Smooth muscle cell (in vitro differentiated cells): ENCODE data around the gene TIMP4. TPM values are rescaled to one million over a fixed set of nuclear protein-coding genes. Genes with fewer than 3 reads are reported as not detected.
A peak's percentile ranks its signal among the peaks of the same experiment; 100 is the strongest.

ENCODE experiments used
- DNase-seq: peaks from one replicate; lab custom pipeline; 2025; ENCODE audit not compliant: unreplicated experiment; lab: John Stamatoyannopoulos, UW
- H2AFZ ChIP-seq: fragments of 200-600 bp; sonication (generic); 2 replicates; pipeline ENCODE4 v1.6.0; 2016; ENCODE audit warnings: antibody characterized with exemption, low read depth, mild to moderate bottlenecking
- H3F3A ChIP-seq: fragments of 200-600 bp; sonication (generic); 2 replicates; pipeline ENCODE4 v1.6.0; 2017; ENCODE audit warnings: antibody characterized with exemption, low read depth
- H3K27ac ChIP-seq: fragments of 200-600 bp; sonication (generic); 2 replicates; pipeline ENCODE4 v1.5.1; 2016; ENCODE audit warnings: low read depth, mild to moderate bottlenecking
- H3K27me3 ChIP-seq: fragments of 200-600 bp; sonication (generic); 2 replicates; pipeline ENCODE4 v1.6.1; 2016; ENCODE audit warnings: low read depth, mild to moderate bottlenecking
- H3K36me3 ChIP-seq: fragments of 200-600 bp; sonication (generic); 2 replicates; pipeline ENCODE4 v1.5.1; 2016; ENCODE audit warnings: low read depth
- H3K4me1 ChIP-seq: fragments of 200-600 bp; sonication (generic); 2 replicates; pipeline ENCODE4 v1.5.1; 2016; ENCODE audit warnings: low read depth
- H3K4me2 ChIP-seq: fragments of 200-600 bp; sonication (generic); 2 replicates; pipeline ENCODE4 v1.6.0; 2016; ENCODE audit warnings: mild to moderate bottlenecking
- H3K4me3 ChIP-seq: fragments of 200-600 bp; sonication (generic); 2 replicates; pipeline ENCODE4 v1.5.1; 2016; ENCODE audit warnings: mild to moderate bottlenecking
- H3K79me2 ChIP-seq: fragments of 200-600 bp; sonication (generic); 2 replicates; pipeline ENCODE4 v1.6.0; 2016; ENCODE audit warnings: low read depth, mild to moderate bottlenecking
- H3K9ac ChIP-seq: fragments of 200-600 bp; sonication (generic); 2 replicates; pipeline ENCODE4 v1.6.0; 2016; ENCODE audit warnings: low read depth
- H3K9me3 ChIP-seq: fragments of 200-600 bp; sonication (generic); replicated peaks from 2 replicates; pipeline ENCODE4 v1.5.1; 2016; ENCODE audit warnings: low read depth
- H4K20me1 ChIP-seq: fragments of 200-600 bp; sonication (generic); 2 replicates; pipeline ENCODE4 v1.6.0; 2016; ENCODE audit warnings: low read depth
- WGBS: methylation state at CpG from one replicate; pipeline ENCODE4 v1.1.7; 2016; ENCODE audit warnings: low lambda C conversion rate; 5-methylcytosine and 5-hydroxymethylcytosine counted together
- polyA plus RNA-seq: library from polyadenylated mRNA; unstranded; fragments of >200 nt; fragmentation: Nextera tagmentation; extraction: Ambion mirVana; gene quantifications from 2 replicates; pipeline ENCODE4 v1.2.1, GENCODE V29; 2016
- total RNA-seq: library from RNA; depleted of rRNA; stranded (reverse); fragments of >200 nt; gene quantifications from 2 replicates; pipeline ENCODE4 v1.2.3, GENCODE V29; 2014
- TF ChIP-seq, protein P1 (sequence below): fragments of 200-600 bp; sonication (generic); IDR thresholded peaks from 2 replicates; pipeline ENCODE4 v1.5.1; 2017; ENCODE audit warnings: borderline replicate concordance, mild to moderate bottlenecking, antibody characterized with exemption; ENCODE audit not compliant: insufficient read depth, poor library complexity, severe bottlenecking

The TIMP4 gene
- total and polyA plus RNA-seq, 2 experiments from 2014 or later: 0.27 to 1.5 TPM

GRCh38 chr3:12187448-12188327 is 29.0 kb upstream of the TIMP4 start:
- DNase-seq: no peak
- no peaks in the 10 kb centered on the region for H3K36me3 ChIP-seq
- H3K4me1 ChIP-seq: peaks cover 17% of the 10 kb centered on the region
- WGBS: 25% methylated on average over 7 of the region's 7 CpGs
- peak overlapping the region; percentile 66 for H3K9ac ChIP-seq
- H3K4me2 ChIP-seq: peak overlapping the region; percentile 79
- H3K9me3 ChIP-seq: no peaks in the 10 kb centered on the region
- no peaks in the 10 kb centered on the region for H3K79me2 ChIP-seq
- H4K20me1 ChIP-seq: no peaks in the 10 kb centered on the region
- H2AFZ ChIP-seq: peak overlapping the region; percentile 57
- TF ChIP-seq, protein P1, sequence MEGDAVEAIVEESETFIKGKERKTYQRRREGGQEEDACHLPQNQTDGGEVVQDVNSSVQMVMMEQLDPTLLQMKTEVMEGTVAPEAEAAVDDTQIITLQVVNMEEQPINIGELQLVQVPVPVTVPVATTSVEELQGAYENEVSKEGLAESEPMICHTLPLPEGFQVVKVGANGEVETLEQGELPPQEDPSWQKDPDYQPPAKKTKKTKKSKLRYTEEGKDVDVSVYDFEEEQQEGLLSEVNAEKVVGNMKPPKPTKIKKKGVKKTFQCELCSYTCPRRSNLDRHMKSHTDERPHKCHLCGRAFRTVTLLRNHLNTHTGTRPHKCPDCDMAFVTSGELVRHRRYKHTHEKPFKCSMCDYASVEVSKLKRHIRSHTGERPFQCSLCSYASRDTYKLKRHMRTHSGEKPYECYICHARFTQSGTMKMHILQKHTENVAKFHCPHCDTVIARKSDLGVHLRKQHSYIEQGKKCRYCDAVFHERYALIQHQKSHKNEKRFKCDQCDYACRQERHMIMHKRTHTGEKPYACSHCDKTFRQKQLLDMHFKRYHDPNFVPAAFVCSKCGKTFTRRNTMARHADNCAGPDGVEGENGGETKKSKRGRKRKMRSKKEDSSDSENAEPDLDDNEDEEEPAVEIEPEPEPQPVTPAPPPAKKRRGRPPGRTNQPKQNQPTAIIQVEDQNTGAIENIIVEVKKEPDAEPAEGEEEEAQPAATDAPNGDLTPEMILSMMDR: no peak
- H3K27ac ChIP-seq: peak overlapping the region; percentile 93
- H3K4me3 ChIP-seq: no peak overlapping the region
- peaks cover 12% of the 10 kb centered on the region for H3F3A ChIP-seq
- H3K27me3 ChIP-seq: no peaks in the 10 kb centered on the region

DNA sequence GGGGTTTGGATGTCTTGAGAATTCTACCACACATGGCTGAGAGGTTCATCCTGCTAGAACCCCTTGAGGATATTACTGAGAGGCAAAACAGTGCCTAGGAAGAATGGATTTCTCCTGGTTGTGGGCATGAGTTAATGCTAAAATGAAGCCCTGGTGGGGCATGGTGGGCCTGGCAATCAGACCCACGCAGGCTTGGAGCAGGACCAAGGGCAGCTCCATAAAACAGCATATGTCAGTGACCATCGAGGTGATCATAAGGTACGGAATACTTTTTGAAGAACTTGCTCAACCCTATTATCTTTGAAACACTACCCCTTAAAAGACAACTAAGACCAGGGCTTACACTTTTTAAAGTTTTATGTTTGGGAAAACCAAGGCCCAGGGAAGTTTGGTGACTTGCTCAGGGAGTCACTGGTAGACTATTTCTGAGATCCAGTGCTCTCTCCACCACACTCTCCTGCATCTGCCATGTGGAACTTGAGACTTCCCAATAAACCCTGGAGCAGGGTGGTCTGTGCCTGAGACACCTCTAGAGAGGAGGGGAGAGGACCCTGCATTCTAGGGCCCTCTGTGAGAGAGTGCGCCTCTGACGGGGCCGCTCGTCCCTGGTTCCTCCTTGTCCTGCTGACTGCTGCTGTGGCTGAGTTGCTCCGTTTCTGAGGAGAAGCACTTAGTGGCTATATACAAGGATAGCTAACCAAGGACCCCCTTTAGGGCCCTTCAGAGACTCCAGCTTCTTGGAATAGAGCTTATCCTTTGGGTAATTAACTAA is 28.0 kb upstream of the TIMP4 start:
- Histone ChIP-seq H3K79me2 (no peaks in the 10 kb centered on the region), H3K27me3 (no peaks in the 10 kb centered on the region), H3K4me3 (no peak overlapping the region), H3K9me3 (no peaks in the 10 kb centered on the region), H3K9ac (no peak overlapping the region), H3K4me1 (peaks cover 17% of the 10 kb centered on the region), H4K20me1 (no peaks in the 10 kb centered on the region), H3F3A (peaks cover 12% of the 10 kb centered on the region), H3K4me2 (peak overlapping the region; percentile 79), H3K27ac (peak overlapping the region; percentile 93), H3K36me3 (no peaks in the 10 kb centered on the region), H2AFZ (no peak overlapping the region)
- no peak for DNase-seq
- WGBS: 94% methylated on average over 8 of the region's 8 CpGs
- TF ChIP-seq, protein P1: no peak

DNA sequence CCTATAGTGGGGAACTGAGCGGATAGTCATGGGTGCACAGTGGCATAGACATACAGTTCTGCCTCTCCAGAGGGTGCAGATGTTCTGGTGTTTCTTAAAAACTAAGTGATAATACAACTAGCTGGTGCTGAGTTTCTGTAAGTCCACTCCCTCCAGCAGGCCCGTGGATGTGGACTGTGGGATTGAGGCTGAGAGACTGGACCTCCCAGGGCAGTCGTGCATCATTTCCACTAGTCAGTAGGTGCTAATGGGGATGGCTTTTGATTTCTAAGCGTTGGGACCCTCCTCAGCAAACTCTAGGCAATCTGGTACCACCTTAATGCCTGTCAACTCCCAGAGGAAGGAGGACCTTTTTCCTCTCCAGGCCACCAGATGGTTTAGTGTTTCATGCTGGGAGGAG is 27.3 kb upstream of the TIMP4 start:
- no peaks in the 10 kb centered on the region for H4K20me1 ChIP-seq
- peaks cover 17% of the 10 kb centered on the region for H3K4me1 ChIP-seq
- no peak overlapping the region for H3K9ac ChIP-seq
- WGBS: 90% methylated on average over 4 of the region's 4 CpGs
- no peak overlapping the region for H3K27ac ChIP-seq
- DNase-seq: no peak
- H3K36me3 ChIP-seq: no peaks in the 10 kb centered on the region
- H3K9me3 ChIP-seq: no peaks in the 10 kb centered on the region
- H3K79me2 ChIP-seq: no peaks in the 10 kb centered on the region
- H2AFZ ChIP-seq: no peak overlapping the region
- H3F3A ChIP-seq: peaks cover 12% of the 10 kb centered on the region
- no peaks in the 10 kb centered on the region for H3K27me3 ChIP-seq
- no peak overlapping the region for H3K4me3 ChIP-seq
- no peak overlapping the region for H3K4me2 ChIP-seq
- TF ChIP-seq, protein P1: no peak
